Activated naive CD8-positive, alpha-beta T cell treated with anti-CD3 and anti-CD28 coated beads, Interleukin-2, amount 10 ng/mL, durations not matched to agents 7 days and 5 days (primary cell): ENCODE measurements around the gene CTBP2. TPM values are rescaled to one million over a fixed set of nuclear protein-coding genes. Genes with fewer than 3 reads are reported as not detected.
"Not testable (repeated sequence)": the region's sequence is repeated elsewhere in the genome, so short reads cannot be mapped to it uniquely, and the experiment has no call there.

Experiments
- ATAC-seq: fragments of 150-1000 bp; cut with Tn5 transposase; one replicate; pipeline ENCODE4 v1.10.0; 2021; ENCODE audit warnings: low read depth, moderate library complexity
- POLR2A ChIA-PET: fragments of 350-600 bp; sonication (Branson Sonifier 250); formaldehyde crosslinking; loops from one replicate; lab custom pipeline; 2021; ENCODE audit warnings: antibody characterized with exemption; lab: Charles Lee
- DNase-seq: peaks from one replicate; pipeline ENCODE4 v3.0.0; 2021
- H3K27ac Mint-ChIP-seq: one replicate; pipeline ENCODE4 v1.8.0; 2022; ENCODE audit warnings: mild to moderate bottlenecking, mixed read lengths
- H3K27me3 Mint-ChIP-seq: one replicate; pipeline ENCODE4 v1.8.0; 2022; ENCODE audit warnings: mild to moderate bottlenecking, moderate library complexity, mixed read lengths
- H3K36me3 Mint-ChIP-seq: one replicate; pipeline ENCODE4 v1.8.0; 2021; ENCODE audit warnings: mild to moderate bottlenecking, mixed read lengths
- H3K4me1 Mint-ChIP-seq: one replicate; pipeline ENCODE4 v1.8.0; 2021; ENCODE audit warnings: mixed read lengths
- H3K4me3 Mint-ChIP-seq: one replicate; pipeline ENCODE4 v1.8.0; 2022; ENCODE audit warnings: mild to moderate bottlenecking, moderate library complexity, mixed read lengths
- H3K9me3 Mint-ChIP-seq: one replicate; pipeline ENCODE4 v1.8.0; 2021; ENCODE audit warnings: mixed read lengths
- total RNA-seq, 2 experiments: library from RNA; stranded (reverse); gene quantifications; one replicate each; pipeline ENCODE4 v1.2.3, GENCODE V29; 2021

The CTBP2 gene
- total RNA-seq, 2 experiments from 2014 or later, result 0.94 to 1.6 TPM

DNA sequence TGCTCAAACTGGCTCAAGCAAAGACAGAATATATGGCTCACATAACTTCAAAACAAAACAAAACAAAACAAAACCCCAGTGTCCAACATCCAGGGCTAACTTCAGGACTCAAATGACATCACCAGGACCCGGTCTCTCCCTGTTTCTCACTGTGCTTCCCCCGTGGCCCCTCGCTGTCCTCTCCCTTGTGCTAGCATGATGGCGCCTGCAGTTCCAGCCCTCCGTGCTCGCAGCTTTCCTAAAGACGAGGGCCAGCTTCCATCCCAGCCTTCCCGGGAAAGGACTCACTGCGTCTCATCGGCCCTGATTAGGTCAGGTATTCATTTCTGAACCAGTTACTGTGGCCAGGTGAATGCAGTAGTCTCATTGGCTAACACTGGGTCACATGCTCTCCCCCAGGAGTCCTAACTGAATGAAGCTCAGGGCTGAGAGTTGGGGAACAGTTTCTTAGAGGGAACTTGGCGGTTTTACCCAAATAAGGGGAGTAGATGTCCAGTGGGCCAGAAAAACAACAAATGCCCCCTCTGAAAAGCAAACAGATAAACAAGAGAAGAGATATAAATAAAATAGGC, 33.0 kb upstream of the CTBP2 start:
- H3K27ac Mint-ChIP-seq, result no peak overlapping the region
- no peaks in the 10 kb centered on the region for H3K36me3 Mint-ChIP-seq
- H3K27me3 Mint-ChIP-seq, result no peaks in the 10 kb centered on the region
- ATAC-seq, result no peak
- no peak overlapping the region for H3K4me3 Mint-ChIP-seq
- H3K9me3 Mint-ChIP-seq, result peaks cover 1% of the 10 kb centered on the region
- POLR2A ChIA-PET, result no interaction called here
- H3K4me1 Mint-ChIP-seq, result no peaks in the 10 kb centered on the region
- no peak for DNase-seq

DNA sequence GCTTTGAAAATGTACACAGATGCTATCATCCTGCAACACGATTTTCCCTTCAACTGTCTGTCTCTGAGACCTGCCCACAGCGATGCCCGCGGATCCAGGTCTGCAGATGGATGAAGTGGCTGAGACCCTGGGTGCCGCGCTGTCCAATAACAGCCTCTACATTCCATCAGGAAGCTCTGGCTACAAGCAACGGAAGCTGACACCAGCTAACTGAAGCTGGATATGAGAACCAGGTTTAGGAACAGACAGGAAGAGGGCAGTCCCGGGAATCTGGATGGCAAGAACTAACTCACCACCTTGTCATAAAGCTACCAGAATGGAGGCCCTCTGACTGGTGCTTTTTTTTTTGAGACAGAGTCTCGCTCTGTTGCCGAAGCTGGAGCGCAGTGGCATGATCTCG, 32.3 kb upstream of the CTBP2 start:
- H3K9me3 Mint-ChIP-seq, result peaks cover 1% of the 10 kb centered on the region
- no peaks in the 10 kb centered on the region for H3K36me3 Mint-ChIP-seq
- H3K27me3 Mint-ChIP-seq, result no peaks in the 10 kb centered on the region
- H3K4me3 Mint-ChIP-seq, result no peak overlapping the region
- DNase-seq (no peak), ATAC-seq (no peak)
- POLR2A ChIA-PET, result no interaction called here
- no peak overlapping the region for H3K27ac Mint-ChIP-seq
- no peaks in the 10 kb centered on the region for H3K4me1 Mint-ChIP-seq

DNA sequence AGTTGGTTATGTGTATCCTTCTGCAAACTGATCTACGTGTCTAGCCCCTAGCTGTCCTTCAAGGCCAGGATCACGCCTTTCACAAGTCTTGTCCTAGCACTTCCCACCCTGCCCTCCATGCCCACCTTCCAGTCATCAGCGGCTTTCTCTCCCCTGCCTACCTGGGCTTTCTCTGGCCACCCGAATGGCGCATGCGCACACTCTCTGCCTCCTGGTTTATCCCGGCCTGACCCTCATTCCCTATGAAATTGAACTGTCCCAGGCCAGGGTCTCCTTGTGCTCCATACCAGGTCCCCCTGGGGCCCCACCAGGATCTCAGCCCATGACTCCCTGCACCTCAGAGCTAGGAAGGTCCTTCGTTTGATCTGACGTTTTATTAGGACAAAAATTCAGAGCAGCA, 31.6 kb upstream of the CTBP2 start:
- Mint-ChIP-seq H3K27ac (no peak overlapping the region), H3K27me3 (no peaks in the 10 kb centered on the region), H3K4me1 (no peaks in the 10 kb centered on the region), H3K9me3 (peaks cover 1% of the 10 kb centered on the region), H3K4me3 (no peak overlapping the region), H3K36me3 (no peaks in the 10 kb centered on the region)
- POLR2A ChIA-PET, result no interaction called here
- no peak for DNase-seq
- no peak for ATAC-seq

DNA sequence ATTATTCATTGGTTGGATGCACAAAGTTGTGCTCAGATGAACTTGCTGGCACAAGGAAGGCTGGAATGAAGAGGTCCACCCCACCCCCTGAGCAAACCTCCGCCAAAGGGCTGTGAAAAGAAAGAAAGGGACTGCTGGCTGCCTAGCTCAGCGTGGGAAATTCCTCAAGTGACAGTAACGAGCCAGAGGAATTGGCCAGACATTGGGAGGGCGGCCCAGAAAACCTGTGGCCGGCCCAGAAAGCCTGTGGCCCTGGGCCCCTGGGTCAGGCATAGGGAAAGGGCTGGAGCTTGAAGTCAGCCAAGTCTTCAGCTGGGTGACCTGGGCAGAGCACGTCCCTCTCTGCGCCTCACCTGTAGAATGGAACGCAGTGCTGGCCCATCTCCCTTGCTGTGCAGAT, 30.6 kb upstream of the CTBP2 start:
- H3K36me3 Mint-ChIP-seq, result no peaks in the 10 kb centered on the region
- H3K27me3 Mint-ChIP-seq, result no peaks in the 10 kb centered on the region
- DNase-seq, result no peak
- POLR2A ChIA-PET, result no interaction called here
- peaks cover 1% of the 10 kb centered on the region for H3K9me3 Mint-ChIP-seq
- no peak for ATAC-seq
- H3K27ac Mint-ChIP-seq, result no peak overlapping the region
- no peaks in the 10 kb centered on the region for H3K4me1 Mint-ChIP-seq
- no peak overlapping the region for H3K4me3 Mint-ChIP-seq

DNA sequence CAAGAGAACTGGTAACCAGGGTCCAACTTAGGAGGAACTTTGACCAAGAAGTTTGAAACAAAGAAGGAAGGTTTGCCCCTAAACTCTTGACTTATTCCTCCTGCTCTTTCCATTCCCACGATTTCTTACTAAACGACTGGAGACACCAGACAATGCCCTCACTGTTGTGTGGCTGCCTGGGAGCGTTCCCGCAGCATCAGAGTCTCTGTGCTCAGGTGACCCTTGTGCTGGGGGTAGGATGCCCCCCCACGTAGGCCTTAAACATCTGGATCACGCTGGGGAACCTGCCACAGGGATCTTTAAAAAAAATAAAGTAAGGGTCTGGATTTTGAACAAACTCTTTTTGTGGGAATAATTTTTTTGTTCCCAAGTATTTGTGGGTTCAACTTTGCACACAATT, 30.1 kb upstream of the CTBP2 start:
- no peak overlapping the region for H3K27ac Mint-ChIP-seq
- H3K36me3 Mint-ChIP-seq, result no peaks in the 10 kb centered on the region
- DNase-seq, result no peak
- H3K4me1 Mint-ChIP-seq, result no peaks in the 10 kb centered on the region
- POLR2A ChIA-PET, result no interaction called here
- H3K27me3 Mint-ChIP-seq, result no peaks in the 10 kb centered on the region
- H3K4me3 Mint-ChIP-seq, result no peak overlapping the region
- ATAC-seq, result no peak
- H3K9me3 Mint-ChIP-seq, result peaks cover 1% of the 10 kb centered on the region

DNA sequence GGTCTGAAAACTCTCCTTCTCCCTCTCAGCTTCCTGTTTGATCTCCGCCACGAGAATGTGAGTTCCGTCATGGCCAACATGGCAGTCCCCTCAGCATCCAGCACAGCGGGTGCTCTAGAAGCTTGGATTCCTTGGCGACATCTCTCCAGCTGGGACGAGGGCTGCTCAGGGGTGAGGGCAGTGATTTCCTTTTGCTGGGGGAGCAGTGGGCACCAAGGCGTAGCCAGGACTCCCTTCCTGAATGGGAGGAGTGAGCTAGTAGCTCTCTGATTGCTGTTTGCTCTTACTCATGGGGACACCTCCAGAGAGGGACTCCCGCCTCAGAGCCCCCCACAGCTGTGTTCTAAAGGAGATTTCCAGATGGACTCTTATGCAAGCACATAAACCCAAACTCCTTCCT, 28.8 kb upstream of the CTBP2 start:
- no peak for DNase-seq
- H3K4me1 Mint-ChIP-seq, result no peaks in the 10 kb centered on the region
- H3K4me3 Mint-ChIP-seq, result no peak overlapping the region
- peaks cover 1% of the 10 kb centered on the region for H3K9me3 Mint-ChIP-seq
- H3K27me3 Mint-ChIP-seq, result no peaks in the 10 kb centered on the region
- POLR2A ChIA-PET, result no interaction called here
- no peaks in the 10 kb centered on the region for H3K36me3 Mint-ChIP-seq
- ATAC-seq, result no peak
- H3K27ac Mint-ChIP-seq, result no peak overlapping the region

DNA sequence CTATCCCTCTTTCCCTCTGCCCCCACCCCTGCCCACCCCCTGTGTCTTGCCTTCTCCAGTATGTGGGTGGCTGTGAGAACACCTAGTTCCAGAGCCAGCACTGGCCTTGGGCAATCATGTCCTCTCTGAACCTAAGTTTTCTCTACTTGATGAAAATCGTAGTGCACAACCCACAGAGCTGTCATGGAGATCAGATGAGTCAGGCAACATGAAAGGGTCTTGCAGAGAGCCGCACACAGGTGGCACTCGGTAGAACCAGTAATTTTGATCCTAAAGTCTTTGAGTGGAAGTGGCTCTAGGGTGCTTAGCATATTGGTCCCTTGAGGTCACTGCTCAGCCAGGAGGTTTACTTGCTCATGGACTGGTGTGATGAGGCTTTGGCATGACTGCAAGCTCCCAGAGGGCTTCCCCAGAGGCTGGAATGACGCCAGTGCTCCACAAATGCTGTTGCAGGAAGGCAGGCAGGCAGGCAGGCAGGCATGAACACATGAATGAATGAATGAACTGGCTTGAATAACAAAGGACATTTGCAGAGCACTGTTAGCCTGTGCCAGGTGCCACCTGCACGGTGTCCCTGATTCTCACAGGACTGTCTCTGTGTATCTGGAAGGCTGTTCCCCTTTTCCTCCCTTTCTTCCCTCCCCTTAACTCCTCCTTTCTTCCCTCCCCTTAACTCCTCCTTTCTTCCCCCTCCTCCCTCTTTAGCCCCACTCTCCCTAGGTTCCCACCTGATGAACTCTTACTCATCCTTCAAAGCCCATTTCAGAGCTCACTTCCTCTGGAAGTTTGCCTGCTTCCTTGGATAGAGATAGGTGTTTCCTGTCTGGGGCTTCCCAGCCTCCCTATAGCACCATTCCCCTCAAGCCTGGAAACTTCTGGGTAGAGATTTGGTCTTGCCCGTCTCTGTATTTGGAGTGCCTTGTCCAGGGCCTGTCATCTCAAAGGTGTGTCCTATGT, 27.2 kb upstream of the CTBP2 start:
- POLR2A ChIA-PET, result no interaction called here
- Mint-ChIP-seq H3K4me1 (no peaks in the 10 kb centered on the region), H3K36me3 (no peaks in the 10 kb centered on the region), H3K27me3 (peaks cover 4% of the 10 kb centered on the region), H3K27ac (no peak overlapping the region), H3K9me3 (peaks cover 1% of the 10 kb centered on the region), H3K4me3 (no peak overlapping the region)
- no peak for ATAC-seq
- DNase-seq, result no peak

DNA sequence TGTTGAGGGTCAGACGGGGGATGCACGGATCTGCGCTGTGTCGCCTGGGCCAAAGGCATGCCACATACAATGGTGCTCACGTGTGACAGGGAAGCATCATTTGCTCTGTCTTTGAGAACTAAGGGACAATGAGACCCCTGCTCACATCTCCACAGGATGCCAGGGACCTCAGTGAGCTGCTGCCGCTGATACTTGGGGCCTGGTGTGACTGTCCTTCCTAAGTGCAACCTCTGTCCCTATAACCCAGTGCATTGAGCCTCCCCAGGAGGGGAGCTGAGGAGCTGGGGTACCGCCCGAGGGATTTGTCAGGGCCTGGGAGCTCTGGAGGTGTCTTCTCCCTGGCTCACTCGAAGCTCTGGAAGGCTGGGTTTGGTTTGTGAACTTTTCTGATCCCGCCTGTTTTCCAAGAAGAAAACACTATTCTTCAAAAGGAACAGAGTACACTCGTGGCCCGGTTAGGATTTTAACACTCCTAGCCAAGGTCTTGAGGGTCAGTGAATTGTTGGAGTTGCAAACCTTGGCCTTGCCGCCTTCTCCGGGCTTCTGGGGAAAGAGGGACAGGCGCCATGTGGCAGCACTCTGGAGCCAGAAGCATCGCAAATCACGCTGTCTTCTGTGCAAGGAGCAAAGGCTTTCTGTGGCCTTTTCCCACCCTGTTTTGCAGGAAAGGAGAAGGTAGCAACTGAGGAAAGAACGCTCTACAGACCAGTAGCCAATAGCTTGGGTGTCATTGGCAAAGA, 26.2 kb upstream of the CTBP2 start:
- H3K27ac Mint-ChIP-seq, result no peak overlapping the region
- H3K4me3 Mint-ChIP-seq, result no peak overlapping the region
- POLR2A ChIA-PET, result no interaction called here
- H3K27me3 Mint-ChIP-seq, result peaks cover 4% of the 10 kb centered on the region
- peaks cover 1% of the 10 kb centered on the region for H3K9me3 Mint-ChIP-seq
- no peak for DNase-seq
- no peak for ATAC-seq
- no peaks in the 10 kb centered on the region for H3K4me1 Mint-ChIP-seq
- no peaks in the 10 kb centered on the region for H3K36me3 Mint-ChIP-seq

DNA sequence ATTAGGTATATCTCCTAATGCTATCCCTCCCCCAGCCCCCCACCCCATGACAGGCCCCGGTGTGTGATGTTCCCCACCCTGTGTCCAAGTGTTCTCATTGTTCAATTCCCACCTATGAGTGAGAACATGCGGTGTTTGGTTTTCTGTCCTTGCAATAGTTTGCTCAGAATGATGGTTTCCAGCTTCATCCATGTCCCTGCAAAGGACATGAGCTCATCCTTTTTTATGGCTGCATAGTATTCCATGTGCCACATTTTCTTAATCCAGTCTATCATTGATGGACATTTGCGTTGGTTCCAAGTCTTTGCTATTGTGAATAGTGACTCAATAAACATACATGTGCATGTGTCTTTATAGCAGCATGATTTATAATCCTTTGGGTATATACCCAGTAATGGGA, 18.7 kb upstream of the CTBP2 start:
- H3K27ac Mint-ChIP-seq, POLR2A ChIA-PET, H3K4me3 Mint-ChIP-seq, H3K27me3 Mint-ChIP-seq, H3K4me1 Mint-ChIP-seq, H3K9me3 Mint-ChIP-seq, DNase-seq, ATAC-seq, H3K36me3 Mint-ChIP-seq: not testable (repeated sequence)

DNA sequence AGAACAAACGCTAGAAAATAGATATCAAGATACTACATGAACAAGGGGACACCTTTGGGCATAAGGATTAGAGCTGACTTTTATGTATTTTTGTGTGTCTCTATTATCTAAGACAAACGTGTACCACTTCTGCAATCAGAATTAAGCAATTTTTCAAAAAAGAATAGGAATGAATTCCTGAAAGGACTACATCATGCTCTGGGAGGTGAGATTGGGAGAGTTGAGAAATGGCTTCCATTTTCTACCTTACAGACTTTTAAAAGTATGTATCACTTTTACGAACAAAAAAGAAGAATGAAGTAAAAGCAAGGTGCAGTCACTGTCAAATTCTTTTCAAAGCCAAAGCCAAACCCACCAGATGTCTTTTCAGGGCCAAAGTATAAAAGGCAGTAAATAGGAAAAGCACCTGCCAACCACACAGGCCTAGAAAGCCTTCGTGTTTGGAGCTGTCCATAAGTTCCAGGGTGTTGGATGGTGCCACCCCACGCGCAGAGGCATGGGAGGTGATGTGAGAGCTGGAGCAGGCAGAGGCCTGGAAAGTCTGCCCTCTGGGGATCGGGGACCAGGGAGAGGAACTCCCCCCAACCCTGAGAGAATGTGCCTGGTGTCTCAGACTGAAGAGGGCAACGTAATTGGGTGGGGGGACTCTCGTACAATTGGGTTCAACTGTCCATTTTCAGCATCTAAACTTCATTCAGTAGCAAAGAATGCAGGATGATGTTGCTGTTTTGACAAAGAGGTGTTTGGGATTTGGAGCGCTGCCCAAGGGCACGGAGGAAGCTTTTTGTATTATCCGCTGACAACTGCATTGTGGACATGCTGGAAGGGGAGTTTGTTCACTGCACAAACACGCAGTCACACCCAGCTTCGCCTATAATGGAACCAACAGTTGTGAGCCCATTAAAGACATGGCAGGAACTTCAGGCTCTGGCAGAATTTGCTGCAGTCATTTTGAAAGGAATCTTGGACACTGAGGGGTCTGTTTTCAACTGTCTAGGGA, 17.6 kb upstream of the CTBP2 start:
- Mint-ChIP-seq H3K36me3 (no peaks in the 10 kb centered on the region), H3K27me3 (peaks cover 6% of the 10 kb centered on the region), H3K4me3 (no peak overlapping the region), H3K27ac (no peak overlapping the region), H3K9me3 (peaks cover 3% of the 10 kb centered on the region), H3K4me1 (no peaks in the 10 kb centered on the region)
- ATAC-seq (no peak), DNase-seq (no peak)
- POLR2A ChIA-PET, result interaction anchor here (0.5 kb wide), 1 partner anchor 14 kb away, joined by 3 read pairs; no protein-coding TSS in a partner anchor

DNA sequence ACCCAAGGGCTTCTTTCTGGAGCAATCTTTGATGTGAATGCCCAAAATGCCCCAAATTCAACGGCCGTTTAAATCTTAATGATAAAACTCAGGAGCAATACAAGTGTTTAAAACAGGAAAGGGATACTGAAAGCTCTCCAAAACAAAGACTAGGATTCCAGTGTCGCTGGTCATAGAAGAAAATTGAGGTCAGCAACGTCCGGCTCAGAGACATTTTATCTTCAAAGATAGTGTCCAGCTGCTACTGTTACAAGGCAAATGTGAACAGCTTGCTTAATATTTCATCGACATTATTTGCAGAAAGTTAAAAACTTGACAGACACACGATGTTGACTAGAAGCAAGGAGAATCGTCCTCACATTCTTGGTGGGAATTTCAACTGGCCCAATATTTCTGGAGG, 15.4 kb upstream of the CTBP2 start:
- ATAC-seq, result no peak
- POLR2A ChIA-PET, result no interaction called here
- Mint-ChIP-seq H3K36me3 (no peaks in the 10 kb centered on the region), H3K4me1 (no peaks in the 10 kb centered on the region), H3K9me3 (peaks cover 3% of the 10 kb centered on the region), H3K4me3 (no peak overlapping the region), H3K27me3 (peaks cover 6% of the 10 kb centered on the region), H3K27ac (no peak overlapping the region)
- DNase-seq, result no peak

DNA sequence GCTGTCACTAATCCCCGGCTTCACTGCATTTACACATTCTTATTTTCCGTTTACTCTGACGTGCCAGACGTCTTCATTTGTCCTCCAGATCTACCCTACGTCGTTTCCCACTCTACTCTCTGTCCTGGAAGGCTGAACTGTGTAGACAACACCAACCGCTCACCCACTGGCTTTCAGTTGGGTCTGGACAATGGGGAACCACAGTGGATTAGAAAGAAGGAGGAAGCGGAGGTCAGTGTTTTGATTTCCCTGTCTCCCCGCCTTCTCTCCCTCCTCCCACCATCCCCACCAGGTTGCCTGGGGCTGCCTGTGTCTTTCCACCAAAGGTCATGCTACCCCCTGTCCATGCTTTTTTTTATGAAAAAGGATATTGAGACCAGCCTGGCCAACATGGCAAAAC, 14.0 kb upstream of the CTBP2 start:
- Mint-ChIP-seq H3K27ac (no peak overlapping the region), H3K9me3 (peaks cover 2% of the 10 kb centered on the region), H3K4me3 (no peak overlapping the region), H3K4me1 (no peaks in the 10 kb centered on the region), H3K36me3 (no peaks in the 10 kb centered on the region), H3K27me3 (peaks cover 3% of the 10 kb centered on the region)
- DNase-seq (no peak), ATAC-seq (no peak)
- POLR2A ChIA-PET, result no interaction called here

DNA sequence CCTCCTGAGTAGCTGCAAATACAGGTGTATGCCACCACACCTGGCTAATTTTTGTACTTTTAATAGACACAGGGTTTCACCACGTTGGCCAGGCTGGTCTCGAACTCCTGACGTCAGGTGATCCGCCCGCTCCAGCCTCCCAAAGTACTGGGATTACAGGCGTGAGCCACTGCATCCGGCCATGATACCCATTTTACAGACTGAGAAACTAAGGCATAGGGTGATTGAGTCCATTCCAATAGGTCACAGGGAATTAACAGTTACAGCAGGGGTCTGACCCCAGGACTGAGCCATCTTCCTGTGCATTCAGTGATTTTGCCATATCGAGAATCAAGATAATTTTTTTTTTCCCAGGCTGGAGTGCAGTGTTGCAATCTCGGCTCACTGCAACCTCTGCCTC, 12.3 kb upstream of the CTBP2 start:
- no peak for DNase-seq
- no peak overlapping the region for H3K27ac Mint-ChIP-seq
- no peak overlapping the region for H3K4me3 Mint-ChIP-seq
- H3K9me3 Mint-ChIP-seq, result peaks cover 2% of the 10 kb centered on the region
- H3K4me1 Mint-ChIP-seq, result no peaks in the 10 kb centered on the region
- no peak for ATAC-seq
- H3K27me3 Mint-ChIP-seq, result peaks cover 7% of the 10 kb centered on the region
- POLR2A ChIA-PET, result no interaction called here
- no peaks in the 10 kb centered on the region for H3K36me3 Mint-ChIP-seq
